T-cell (primary cell): Measurements from ENCODE around the gene PPP1R7. TPM values are rescaled to one million over a fixed set of nuclear protein-coding genes. Genes with fewer than 3 reads are reported as not detected.

Source experiments
- ATAC-seq, 4 experiments: fragments of 200-7000 bp in 3 of 4; fragments of 150-1000 bp in 1 of 4; cut with Tn5 transposase; replicated peaks in 1 of 4; 1 replicate in 3 of 4; 2 replicates in 1 of 4; pipeline ENCODE4 v1.10.0; 2021; ENCODE audit warnings: moderate library complexity in 3 of 4, mild to moderate bottlenecking in 2 of 4, moderate number of reproducible peaks in 1 of 4
- CTCF ChIA-PET, 2 donors: fragments of 300-600 bp; sonication (Branson Sonifier 250); formaldehyde crosslinking; loops; one replicate each; lab custom pipeline; 2022; ENCODE audit warnings: antibody characterized with exemption in 2 of 2; lab: Charles Lee
- POLR2A ChIA-PET, 2 donors: fragments of 300-600 bp; sonication (Branson Sonifier 250); formaldehyde crosslinking; loops; one replicate each; lab custom pipeline; 2022; ENCODE audit warnings: antibody characterized with exemption in 2 of 2; lab: Charles Lee
- DNase-seq, 35 experiments: peaks; one replicate each; pipeline versions ENCODE4 v3.0.0 to v3.0.0-alpha.2; 2013 to 2023
- H3K27ac ChIP-seq: one replicate; pipeline ENCODE4 v1.5.1; 2013; ENCODE audit warnings: low read length
- H3K27me3 ChIP-seq, 2 experiments: replicated peaks in 1 of 2; 1 replicate in 1 of 2; 2 replicates in 1 of 2; pipeline versions ENCODE4 v1.6.1 to v1.7.0; 2013; ENCODE audit warnings: low read length in 1 of 2, mixed read lengths in 1 of 2; ENCODE audit not compliant: control insufficient read depth in 2 of 2, insufficient read depth in 2 of 2; ENCODE audit errors: extremely low read depth in 1 of 2
- H3K36me3 ChIP-seq, 2 donors: 1 replicate in 1 of 2; 2 replicates in 1 of 2; pipeline versions ENCODE4 v1.6.1 to v1.7.0; 2013; ENCODE audit warnings: low read length in 1 of 2; ENCODE audit not compliant: control insufficient read depth in 2 of 2, insufficient read depth in 1 of 2; ENCODE audit errors: extremely low read depth in 1 of 2
- H3K4me1 ChIP-seq, 2 experiments: 1 replicate in 1 of 2; 2 replicates in 1 of 2; pipeline versions ENCODE4 v1.6.1 to v1.7.0; 2013; ENCODE audit warnings: low read length in 2 of 2, mixed read lengths in 1 of 2; ENCODE audit not compliant: insufficient read depth in 2 of 2, control insufficient read depth in 1 of 2; ENCODE audit errors: extremely low read depth in 1 of 2
- H3K4me3 ChIP-seq, 2 donors: 1 replicate in 1 of 2; 2 replicates in 1 of 2; pipeline versions ENCODE4 v1.5.1 to v1.7.0; 2013; ENCODE audit warnings: mild to moderate bottlenecking in 2 of 2, low read length in 1 of 2, moderate library complexity in 1 of 2; ENCODE audit not compliant: control insufficient read depth in 1 of 2; ENCODE audit errors: extremely low read depth in 1 of 2
- H3K9me3 ChIP-seq: 2 replicates; pipeline ENCODE4 v1.7.0; 2013
- H3K27ac Mint-ChIP-seq, 2 donors: one replicate each; pipeline ENCODE4 v1.8.0; 2020 to 2021; ENCODE audit warnings: mild to moderate bottlenecking in 2 of 2, mixed read lengths in 2 of 2
- H3K27me3 Mint-ChIP-seq, 2 donors: one replicate each; pipeline ENCODE4 v1.8.0; 2021 to 2022; ENCODE audit warnings: mixed read lengths in 2 of 2
- H3K36me3 Mint-ChIP-seq: one replicate; pipeline ENCODE4 v1.8.0; 2021; ENCODE audit warnings: mixed read lengths
- H3K4me1 Mint-ChIP-seq, 3 donors: one replicate each; pipeline ENCODE4 v1.8.0; 2020 to 2022; ENCODE audit warnings: mixed read lengths in 3 of 3, mild to moderate bottlenecking in 1 of 3
- H3K4me3 Mint-ChIP-seq, 3 donors: one replicate each; pipeline ENCODE4 v1.8.0; 2020 to 2022; ENCODE audit warnings: mild to moderate bottlenecking in 3 of 3, mixed read lengths in 3 of 3, moderate library complexity in 3 of 3
- H3K9me3 Mint-ChIP-seq, 3 donors: one replicate each; pipeline ENCODE4 v1.8.0; 2020 to 2022; ENCODE audit warnings: mixed read lengths in 3 of 3
- WGBS: methylation state at CpG from one replicate; pipeline ENCODE4 v1.1.5; 2013; ENCODE audit warnings: missing lambda C conversion rate; ENCODE audit not compliant: insufficient coverage; 5-methylcytosine and 5-hydroxymethylcytosine counted together
- total RNA-seq, 35 experiments: library from RNA in 6 of 35; stranded (reverse) in 6 of 35; fragments of 120-200 nt in 1 of 35; gene quantifications; one replicate each; pipeline versions ENCODE4 v1.2.1 to v1.2.4 and lab custom pipeline; 2013 to 2026

The PPP1R7 gene
- total RNA-seq, 5 donors from 2014 or later (not counting 1 experiment from before 2014, with no cell fraction given): 46.6 to 61.2 (median 53.8) TPM

DNA sequence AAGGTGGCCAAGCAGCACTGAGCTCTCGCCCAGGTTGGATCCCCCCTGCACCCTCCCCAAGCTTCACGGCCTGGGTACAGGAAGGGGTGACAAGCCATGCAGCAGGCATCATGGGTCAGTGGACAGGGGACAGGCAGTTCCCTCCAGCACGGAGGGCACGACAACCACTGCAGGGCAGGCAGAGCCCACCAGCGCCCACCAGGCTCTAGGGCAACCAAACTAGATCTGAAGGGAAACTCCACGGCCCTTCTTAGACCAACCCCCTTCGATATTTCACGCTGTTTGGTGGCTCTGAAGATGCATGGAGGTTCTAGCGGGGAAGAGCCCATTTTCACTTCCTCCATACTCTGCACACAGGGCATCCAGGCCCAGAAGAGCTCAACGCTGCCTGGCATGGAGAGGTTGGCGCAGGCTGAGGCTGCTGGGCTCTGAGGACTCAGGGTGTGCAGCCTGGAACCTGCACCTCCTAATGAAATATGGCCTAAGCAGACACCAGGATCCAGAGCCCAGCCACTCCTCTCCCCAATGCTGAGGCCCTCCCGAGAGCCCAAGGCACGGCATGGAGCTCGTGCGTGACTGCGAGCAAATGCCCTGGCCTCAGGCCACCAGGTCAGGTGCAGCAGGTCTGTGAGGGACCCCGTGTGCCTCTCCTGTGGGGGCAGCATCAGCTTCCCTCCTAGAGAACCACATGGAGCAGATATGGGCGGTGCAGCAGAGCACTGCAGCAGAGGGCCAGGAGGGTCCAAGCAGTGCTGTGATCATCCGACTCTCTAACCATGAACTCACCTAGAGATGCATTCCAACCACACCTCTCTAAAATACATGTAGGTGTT lies 39.4 kb upstream of the PPP1R7 start:
- H3K9me3 ChIP-seq: no peaks in the 10 kb centered on the region
- H3K27me3 ChIP-seq: no peaks in the 10 kb centered on the region
- Mint-ChIP-seq H3K4me3 (peak overlapping the region; percentile 83 to 95 (median 91)), H3K27ac (peak overlapping the region; percentile 95 to 99), H3K9me3 (peaks cover 0 to 9% (median 3%) of the 10 kb centered on the region in 3 donors), H3K36me3 (peaks cover 44% of the 10 kb centered on the region), H3K27me3 (no peaks in the 10 kb centered on the region), H3K4me1 (peaks cover 57 to 71% (median 67%) of the 10 kb centered on the region in 3 donors)
- H3K27ac ChIP-seq: peak overlapping the region; percentile 81
- ChIA-PET POLR2A (interaction anchor here (0.6 to 1.1 kb wide), 3 partner anchors 15 to 67 kb away, joined by 3 read pairs; no protein-coding TSS in a partner anchor), CTCF (interaction anchor here in 1 of 2 donors (0.6 kb wide), 1 partner anchor 15 kb away, joined by 3 read pairs; no protein-coding TSS in a partner anchor)
- H3K4me1 ChIP-seq: peaks cover 15 to 60% of the 10 kb centered on the region in 2 experiments
- 65% methylated on average over 13 of the region's 19 CpGs for WGBS
- DNase-seq (peak in 4 of 35 experiments; percentile 11 to 52 (median 27)), ATAC-seq (peak in 3 of 4 experiments; percentile 5 to 12 (median 9))
- peak overlapping the region; percentile 60 to 62 for H3K4me3 ChIP-seq
- peaks cover 0 to 43% of the 10 kb centered on the region in 2 donors for H3K36me3 ChIP-seq

DNA sequence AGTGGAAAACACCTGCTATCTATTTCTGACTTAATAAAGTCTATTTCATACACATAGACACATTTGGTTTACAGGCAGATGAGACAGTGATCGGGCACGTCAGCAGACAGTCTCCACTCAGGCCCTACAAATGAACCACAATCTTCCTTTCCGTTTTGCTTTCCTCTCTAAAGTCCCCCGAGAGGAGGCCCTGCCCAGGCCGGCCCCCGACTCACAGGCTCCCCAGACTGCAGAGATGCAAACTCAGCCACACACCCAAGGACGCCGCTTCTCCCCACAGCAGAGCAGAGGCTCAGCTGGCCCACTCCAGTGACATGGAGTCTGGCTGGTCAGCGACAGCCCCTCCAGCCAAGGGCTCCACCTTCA lies 38.8 kb upstream of the PPP1R7 start:
- peak in 13 of 35 experiments; percentile 25 to 65 (median 39) for DNase-seq
- H3K9me3 Mint-ChIP-seq: peaks cover 0 to 9% (median 3%) of the 10 kb centered on the region in 3 donors
- peaks cover 0 to 38% of the 10 kb centered on the region in 2 donors for H3K36me3 ChIP-seq
- ChIA-PET POLR2A (no interaction called here), CTCF (no interaction called here)
- ATAC-seq: peak in 3 of 4 experiments; percentile 11 to 60 (median 15)
- H3K4me1 ChIP-seq: peaks cover 15 to 57% of the 10 kb centered on the region in 2 experiments
- H3K27me3 ChIP-seq: no peaks in the 10 kb centered on the region
- peaks cover 60 to 66% (median 62%) of the 10 kb centered on the region in 3 donors for H3K4me1 Mint-ChIP-seq
- no peaks in the 10 kb centered on the region for H3K9me3 ChIP-seq
- peak overlapping the region; percentile 83 to 95 (median 91) for H3K4me3 Mint-ChIP-seq
- WGBS: 58% methylated on average over 6 of the region's 9 CpGs
- peak overlapping the region; percentile 60 to 62 for H3K4me3 ChIP-seq
- H3K27ac ChIP-seq: peak overlapping the region; percentile 81
- peaks cover 50% of the 10 kb centered on the region for H3K36me3 Mint-ChIP-seq
- H3K27ac Mint-ChIP-seq: peak overlapping the region; percentile 95 to 99
- no peaks in the 10 kb centered on the region for H3K27me3 Mint-ChIP-seq

DNA sequence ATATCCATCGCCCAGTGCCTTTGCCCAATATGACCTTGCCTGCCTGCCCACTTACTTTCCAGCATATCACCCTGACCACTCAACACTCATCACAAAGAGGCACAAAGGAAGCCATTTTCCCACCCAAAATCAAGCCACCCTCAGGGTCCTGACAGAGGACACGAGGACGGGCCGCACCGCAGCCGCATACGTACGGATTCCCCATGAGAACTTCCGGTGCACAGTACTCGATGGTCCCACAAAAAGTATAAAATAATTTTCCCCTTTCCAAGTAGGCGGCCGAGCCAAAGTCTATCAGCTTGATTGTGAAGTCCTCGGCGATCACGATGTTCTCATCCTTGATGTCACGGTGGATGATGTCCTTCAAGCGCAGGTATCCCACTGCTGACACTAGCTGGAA lies 38.2 kb upstream of the PPP1R7 start:
- Histone ChIP-seq H3K4me1 (peaks cover 15 to 51% of the 10 kb centered on the region in 2 experiments), H3K36me3 (peaks cover 0 to 32% of the 10 kb centered on the region in 2 donors), H3K9me3 (no peaks in the 10 kb centered on the region), H3K27ac (peak overlapping the region; percentile 81), H3K27me3 (no peaks in the 10 kb centered on the region), H3K4me3 (peak overlapping the region; percentile 60 to 62)
- ChIA-PET POLR2A (interaction anchor here in 1 of 2 donors (0.7 kb wide), 1 partner anchor 9 kb away, joined by 3 read pairs; no protein-coding TSS in a partner anchor), CTCF (interaction anchor here (1.1 to 1.4 kb wide), 2 partner anchors 16 to 34 kb away, joined by 3 to 4 read pairs; no protein-coding TSS in a partner anchor)
- DNase-seq (no peak), ATAC-seq (no peak)
- H3K4me1 Mint-ChIP-seq: peaks cover 56 to 63% (median 62%) of the 10 kb centered on the region in 3 donors
- peak overlapping the region; percentile 83 to 95 (median 91) for H3K4me3 Mint-ChIP-seq
- H3K36me3 Mint-ChIP-seq: peaks cover 56% of the 10 kb centered on the region
- peaks cover 0 to 9% (median 3%) of the 10 kb centered on the region in 3 donors for H3K9me3 Mint-ChIP-seq
- 60% methylated on average over 12 of the region's 17 CpGs for WGBS
- peak overlapping the region; percentile 95 to 99 for H3K27ac Mint-ChIP-seq
- no peaks in the 10 kb centered on the region for H3K27me3 Mint-ChIP-seq

DNA sequence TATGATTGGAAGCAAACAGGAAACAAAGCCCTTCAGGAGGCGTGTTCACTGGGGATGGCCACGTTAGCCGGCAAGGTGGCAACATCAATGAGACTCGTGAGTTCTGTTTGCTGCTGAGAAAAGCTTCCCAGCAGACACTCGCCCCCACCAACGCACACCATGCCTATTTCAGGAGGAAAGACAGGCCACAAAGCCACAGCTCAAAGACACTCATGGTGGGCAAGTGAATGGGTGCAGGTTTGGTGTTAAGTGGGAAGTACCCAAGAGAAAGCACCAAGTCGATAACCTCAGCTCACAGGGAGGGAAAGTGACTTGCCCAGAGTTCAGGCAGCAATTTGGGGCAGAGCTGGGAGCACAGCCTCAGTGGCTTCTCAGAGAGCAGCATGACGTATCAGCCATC lies 37.7 kb upstream of the PPP1R7 start:
- WGBS: 75% methylated on average over 1 of the region's 8 CpGs
- no peaks in the 10 kb centered on the region for H3K27me3 ChIP-seq
- peak overlapping the region; percentile 81 for H3K27ac ChIP-seq
- H3K4me3 ChIP-seq: peak overlapping the region in 1 of 2 donors; percentile 60
- Mint-ChIP-seq H3K4me1 (peaks cover 52 to 62% (median 56%) of the 10 kb centered on the region in 3 donors), H3K36me3 (peaks cover 57% of the 10 kb centered on the region), H3K9me3 (peaks cover 0 to 9% (median 3%) of the 10 kb centered on the region in 3 donors), H3K27ac (peak overlapping the region; percentile 95 to 99), H3K4me3 (peak overlapping the region; percentile 83 to 95 (median 91)), H3K27me3 (no peaks in the 10 kb centered on the region)
- H3K36me3 ChIP-seq: peaks cover 0 to 26% of the 10 kb centered on the region in 2 donors
- CTCF ChIA-PET: interaction anchor here (0.7 to 1.4 kb wide), 3 partner anchors 11 to 34 kb away, joined by 3 to 4 read pairs (median 3); no protein-coding TSS in a partner anchor
- H3K9me3 ChIP-seq: no peaks in the 10 kb centered on the region
- DNase-seq (peak in 29 of 35 experiments; percentile 27 to 83 (median 51)), ATAC-seq (peak; percentile 14 to 61 (median 22))
- H3K4me1 ChIP-seq: peaks cover 15 to 46% of the 10 kb centered on the region in 2 experiments
- POLR2A ChIA-PET: interaction anchor here in 1 of 2 donors (0.6 to 0.7 kb wide), 2 partner anchors 10 to 37 kb away, joined by 3 read pairs; partner anchors contain the start of gene PASK

DNA sequence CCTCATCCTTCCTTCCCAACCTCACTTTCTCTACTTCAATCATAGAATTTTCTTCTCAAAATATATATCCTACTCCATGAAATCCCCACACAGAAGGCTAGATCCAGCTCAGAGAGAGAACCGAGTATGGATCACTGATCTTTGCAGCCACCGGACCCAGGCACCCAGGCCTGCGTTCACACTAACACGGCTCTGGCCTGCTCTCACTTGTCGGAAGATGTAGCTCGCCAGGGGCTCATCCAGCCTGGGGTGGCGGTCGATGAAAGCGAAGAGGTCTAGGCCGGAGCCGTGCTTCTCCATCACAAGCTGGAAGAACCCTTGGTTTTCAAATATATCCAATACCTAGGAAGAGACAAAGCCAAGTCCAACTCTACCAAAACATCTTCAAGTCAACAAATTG lies 35.4 kb upstream of the PPP1R7 start:
- no peak overlapping the region for H3K27ac ChIP-seq
- no peak for DNase-seq
- no peaks in the 10 kb centered on the region for H3K27me3 ChIP-seq
- Mint-ChIP-seq H3K4me3 (no peak overlapping the region), H3K27me3 (no peaks in the 10 kb centered on the region), H3K36me3 (peaks cover 51% of the 10 kb centered on the region), H3K4me1 (peaks cover 29 to 40% (median 40%) of the 10 kb centered on the region in 3 donors), H3K9me3 (peaks cover 0 to 3% (median 0%) of the 10 kb centered on the region in 3 donors), H3K27ac (peak overlapping the region in 1 of 2 donors; percentile 64)
- 96% methylated on average over 11 of the region's 11 CpGs for WGBS
- POLR2A ChIA-PET: no interaction called here
- H3K36me3 ChIP-seq: peaks cover 0 to 19% of the 10 kb centered on the region in 2 donors
- no peaks in the 10 kb centered on the region for H3K9me3 ChIP-seq
- H3K4me1 ChIP-seq: peaks cover 2 to 26% of the 10 kb centered on the region in 2 experiments
- no peak overlapping the region for H3K4me3 ChIP-seq
- CTCF ChIA-PET: no interaction called here
- ATAC-seq: no peak

DNA sequence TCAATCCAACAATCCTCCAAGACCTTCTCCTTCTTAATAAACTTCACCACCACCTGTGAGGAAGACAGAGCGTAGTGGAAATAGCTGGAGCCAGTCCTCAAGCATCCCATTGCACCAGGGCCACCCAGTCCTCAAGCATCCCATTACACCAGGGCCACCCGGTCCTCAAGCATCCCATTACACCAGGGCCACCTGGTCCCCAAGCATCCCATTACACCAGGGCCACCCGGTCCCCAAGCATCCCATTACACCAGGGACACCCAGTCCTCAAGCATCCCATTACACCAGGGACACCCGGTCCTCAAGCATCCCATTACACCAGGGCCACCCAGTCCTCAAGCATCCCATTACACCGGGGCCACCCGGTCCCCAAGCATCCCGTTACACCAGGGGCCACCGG lies 34.9 kb upstream of the PPP1R7 start:
- POLR2A ChIA-PET: no interaction called here
- Histone ChIP-seq H3K27ac (no peak overlapping the region), H3K9me3 (no peaks in the 10 kb centered on the region), H3K36me3 (peaks cover 0 to 19% of the 10 kb centered on the region in 2 donors), H3K4me1 (peaks cover 0 to 20% of the 10 kb centered on the region in 2 experiments), H3K27me3 (no peaks in the 10 kb centered on the region), H3K4me3 (no peak overlapping the region)
- Mint-ChIP-seq H3K27me3 (no peaks in the 10 kb centered on the region), H3K27ac (no peak overlapping the region), H3K4me3 (no peak overlapping the region), H3K36me3 (peaks cover 53% of the 10 kb centered on the region), H3K4me1 (peaks cover 24 to 35% (median 35%) of the 10 kb centered on the region in 3 donors), H3K9me3 (no peaks in the 10 kb centered on the region)
- CTCF ChIA-PET: no interaction called here
- ATAC-seq (no peak), DNase-seq (no peak)
- 93% methylated on average over 7 of the region's 8 CpGs for WGBS
